Esophagus mucosa (tissue), 1 donor: Measurements from ENCODE around the gene USP28. TPM values are rescaled to one million over a fixed set of nuclear protein-coding genes. Genes with fewer than 3 reads are reported as not detected.

ENCODE experiments used
- ATAC-seq: fragments of 200-7000 bp; cut with Tn5 transposase; one replicate; pipeline ENCODE4 v1.9.1; 2020
- total RNA-seq: library from RNA; stranded (reverse); gene quantifications from one replicate; pipeline ENCODE4 v1.2.4, GENCODE V29; 2023
- donor health status: DM: yes; HTN: yes; CAD: no.

Gene USP28
- total RNA-seq, 1 donor from 2014 or later: 15.3 TPM

DNA sequence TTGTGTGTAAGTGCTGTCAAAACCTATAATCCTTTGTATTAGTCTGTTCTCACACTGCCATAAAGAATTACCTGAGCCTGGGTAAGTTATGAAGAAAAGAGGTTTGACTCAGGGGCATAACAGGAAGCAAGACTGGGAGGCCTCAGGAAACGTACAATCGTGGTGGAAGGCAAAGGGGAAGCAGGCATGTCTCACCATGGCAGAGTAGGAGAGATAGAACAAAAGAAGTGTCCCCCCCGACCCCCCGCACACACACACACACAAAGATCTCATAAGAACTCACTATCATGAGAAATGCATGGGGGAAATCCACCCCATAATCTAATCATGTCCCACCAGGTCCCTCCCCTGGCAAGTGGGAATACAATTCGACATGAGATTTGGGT, 2.3 kb upstream of the USP28 start:
- ATAC-seq: no peak

DNA sequence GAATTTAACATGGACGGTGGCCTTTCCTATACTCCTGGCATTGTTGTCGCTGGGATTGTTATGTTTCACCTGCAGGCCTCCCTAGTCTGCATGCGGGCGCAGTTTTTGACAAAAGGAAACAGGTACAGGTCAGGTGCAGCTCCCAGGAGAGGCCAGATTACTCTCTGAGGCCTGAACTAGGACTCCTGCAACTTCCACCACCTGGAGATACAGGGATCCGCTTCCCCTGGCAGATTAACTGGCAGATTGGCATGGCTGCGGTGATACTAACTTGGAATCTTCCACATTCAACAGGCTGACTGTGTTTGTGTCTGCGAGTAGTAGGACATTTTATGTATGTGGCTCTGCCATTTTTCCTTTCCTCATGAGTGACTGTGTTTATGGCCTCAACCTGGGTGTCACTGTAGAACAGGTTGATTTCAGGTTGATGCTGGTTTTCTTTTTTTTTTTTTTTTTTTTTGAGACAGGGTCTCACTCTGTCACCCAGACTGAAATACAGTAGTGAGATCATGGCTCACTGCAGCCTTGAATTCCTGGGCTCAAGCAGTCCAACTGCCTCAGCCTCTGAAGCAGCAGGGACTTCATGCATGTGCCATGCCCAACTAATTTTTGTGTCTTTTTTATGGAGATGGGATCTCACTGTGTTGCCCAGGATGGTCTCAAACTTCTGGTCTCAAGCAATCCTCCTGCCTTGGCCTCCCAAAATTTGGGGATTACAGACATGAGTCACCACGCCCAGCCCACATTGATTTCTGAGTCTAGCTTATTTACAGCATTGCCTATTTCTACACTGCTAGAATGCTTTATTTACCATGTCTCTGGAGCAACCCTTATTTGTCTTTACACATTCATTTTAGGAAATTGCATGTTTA, 1.7 kb upstream of the USP28 start:
- no peak for ATAC-seq

GRCh38 chr11:113876074-113876797, 864 bp upstream of the USP28 start:
- ATAC-seq: peak; percentile 45

DNA sequence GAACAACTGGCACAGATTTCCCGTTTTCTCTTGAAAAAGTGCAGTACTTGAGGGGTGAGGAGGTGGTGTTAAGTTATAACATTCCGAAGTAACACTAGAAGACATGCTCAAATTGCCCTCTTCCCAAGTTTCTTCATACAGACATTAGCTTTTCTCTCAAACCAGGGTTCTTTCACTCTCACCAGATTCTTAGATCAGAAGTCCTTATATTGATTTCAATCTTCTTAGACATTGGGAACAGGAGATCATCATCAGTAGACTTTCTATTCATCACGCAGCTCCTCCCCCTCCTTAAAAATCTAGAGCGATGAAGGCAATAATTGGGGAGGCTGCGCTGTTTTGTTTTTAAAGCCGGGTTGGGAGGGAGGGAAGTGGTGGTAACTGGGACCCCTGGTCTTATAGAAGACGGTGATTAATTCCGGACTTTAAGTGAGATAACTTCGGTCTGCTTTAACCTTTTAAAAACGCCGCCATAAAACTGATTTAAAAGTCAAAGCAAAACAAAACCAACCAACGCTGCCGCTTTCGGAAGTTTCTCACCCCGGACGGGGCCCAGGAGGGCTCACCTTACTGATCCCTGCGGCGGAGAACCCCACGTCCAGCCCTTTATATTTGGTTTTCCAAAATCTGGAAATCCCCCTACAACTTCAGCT, 665 bp downstream of the USP28 start:
- ATAC-seq: peak; percentile 4

- no peak for ATAC-seq
Measured at GRCh38 chr11:113874096-113874495, 1.3 kb downstream of the USP28 start.

DNA sequence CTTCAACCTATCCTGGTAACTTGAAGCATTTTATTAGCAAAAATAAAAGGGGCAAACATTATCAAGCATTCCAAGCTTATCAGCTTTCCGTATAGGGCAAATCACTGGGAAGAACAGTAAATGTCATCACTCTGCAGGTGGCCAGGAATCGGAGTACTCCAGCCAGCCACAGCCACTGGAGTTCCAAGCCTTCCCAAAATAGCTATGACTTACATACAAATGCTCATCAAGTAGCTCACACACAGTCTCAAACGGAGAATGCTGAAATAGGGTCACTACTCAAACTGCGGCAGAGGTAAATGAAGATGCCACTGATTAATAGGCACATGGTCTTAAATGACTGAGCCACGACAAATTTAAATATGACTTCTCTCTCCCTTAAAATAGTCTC, 2.1 kb downstream of the USP28 start:
- no peak for ATAC-seq

- ATAC-seq: no peak
Measured at GRCh38 chr11:113871336-113871735, 4.0 kb downstream of the USP28 start.

GRCh38 chr11:113867843-113868503, 7.4 kb downstream of the USP28 start:
- no peak for ATAC-seq

GRCh38 chr11:113865873-113866272, 9.5 kb downstream of the USP28 start:
- no peak for ATAC-seq

DNA sequence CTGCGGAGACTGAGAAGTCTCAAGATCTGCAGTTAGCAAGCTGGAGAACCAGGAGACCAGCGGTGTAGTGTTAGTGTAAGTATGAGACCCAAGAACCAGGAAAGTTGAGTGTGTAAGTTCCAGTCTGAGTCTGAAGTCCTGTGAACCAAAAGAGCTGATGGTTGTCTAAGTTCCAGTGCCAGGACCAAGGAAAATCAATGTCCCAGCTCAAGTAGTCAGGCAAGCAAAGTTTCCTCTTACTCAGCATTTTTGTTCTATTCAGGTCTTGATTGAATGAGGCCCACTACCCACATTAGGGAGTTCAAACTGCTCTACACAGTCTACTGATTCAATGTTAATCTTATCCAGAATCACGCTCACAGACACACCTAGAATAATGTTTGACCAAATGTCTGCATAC, 11.0 kb downstream of the USP28 start:
- no peak for ATAC-seq

- peak; percentile 26 for ATAC-seq
Measured at GRCh38 chr11:113862435-113862834, 12.9 kb downstream of the USP28 start.

DNA sequence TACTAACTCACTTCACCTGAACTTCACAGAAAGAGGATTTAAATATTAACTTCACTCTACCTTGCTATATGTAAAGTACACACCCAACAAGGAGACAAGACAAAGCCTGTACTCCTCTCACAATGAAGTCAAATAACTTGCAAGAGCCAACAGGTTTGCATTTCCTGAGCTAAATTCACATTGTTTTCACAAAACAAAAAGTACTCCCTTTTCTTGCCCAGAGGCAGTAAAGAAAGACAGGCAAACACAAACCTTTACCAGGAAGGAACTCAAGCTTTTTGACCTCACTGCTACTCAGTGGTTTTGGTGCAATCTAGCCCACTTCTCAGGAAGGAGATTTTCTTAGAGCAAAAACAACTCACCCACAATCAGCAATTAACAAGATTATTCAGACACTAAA, 15.7 kb downstream of the USP28 start:
- peak; percentile 88 for ATAC-seq

- no peak for ATAC-seq
Measured at GRCh38 chr11:113856966-113857759, 18.2 kb downstream of the USP28 start.

- ATAC-seq: no peak
Measured at GRCh38 chr11:113855803-113856202, 19.6 kb downstream of the USP28 start.

DNA sequence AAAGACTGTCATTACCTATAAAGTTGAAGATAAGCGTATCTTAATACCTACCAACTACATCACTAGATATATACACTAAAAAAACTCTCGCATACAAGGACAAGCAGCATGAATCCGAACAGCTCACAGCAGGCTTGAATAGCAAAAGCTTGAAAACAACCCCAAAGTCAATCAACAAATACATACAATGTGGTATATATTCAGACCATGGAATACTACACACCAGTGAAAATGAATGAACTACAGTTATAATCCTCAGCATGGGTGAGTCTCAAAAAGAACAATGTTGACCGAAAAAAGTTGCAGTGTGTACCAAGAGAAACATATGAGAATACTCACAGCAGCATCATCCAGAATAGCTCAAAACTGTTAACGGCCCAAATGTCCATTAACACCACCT, 25.2 kb downstream of the USP28 start:
- no peak for ATAC-seq

- peak; percentile 35 for ATAC-seq
Measured at GRCh38 chr11:113849713-113850112, 25.7 kb downstream of the USP28 start.

GRCh38 chr11:113847580-113847979, 27.8 kb downstream of the USP28 start:
- no peak for ATAC-seq

- no peak for ATAC-seq
Measured at GRCh38 chr11:113847111-113847510, 28.3 kb downstream of the USP28 start.

DNA sequence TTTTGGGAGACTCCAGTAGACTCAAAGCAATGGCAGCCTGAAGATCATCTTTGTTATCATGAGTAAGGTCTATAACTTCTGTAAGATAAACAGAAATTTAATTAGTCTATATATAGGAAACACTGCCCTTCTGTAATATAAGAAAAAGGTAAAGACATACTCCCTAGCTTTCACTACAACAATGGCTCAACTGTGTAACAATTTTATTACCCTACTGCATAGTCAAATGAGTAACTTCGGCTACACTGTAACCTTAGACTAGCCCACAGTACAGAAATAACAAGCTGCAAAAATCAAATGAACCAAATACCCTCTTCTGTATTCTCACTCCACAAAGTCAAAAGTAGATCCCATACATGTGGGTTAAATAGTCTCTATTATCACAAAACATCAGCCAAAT, 33.7 kb downstream of the USP28 start:
- no peak for ATAC-seq

GRCh38 chr11:113840932-113841664, 34.3 kb downstream of the USP28 start:
- no peak for ATAC-seq

DNA sequence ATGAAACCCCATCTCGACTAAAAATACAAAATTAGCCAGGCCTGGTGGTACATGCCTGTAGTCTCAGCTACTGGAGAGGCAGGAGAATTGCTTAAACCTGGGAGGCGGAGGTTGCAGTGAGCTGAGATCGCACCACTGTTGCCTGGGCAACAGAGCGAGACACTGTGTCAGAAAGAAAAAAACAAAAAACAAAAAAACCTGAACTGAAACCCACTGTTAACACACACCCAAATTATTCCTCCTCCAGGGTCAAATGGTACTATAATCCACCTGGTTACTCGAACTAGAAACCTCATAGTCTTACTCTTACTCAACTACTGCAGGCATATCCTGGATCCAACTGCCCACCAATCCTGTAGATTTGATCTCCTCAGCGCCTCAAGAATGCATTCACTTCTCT, 35.5 kb downstream of the USP28 start:
- peak; percentile 25 for ATAC-seq
